ENCODE results near the gene ITGA3.

DNA sequence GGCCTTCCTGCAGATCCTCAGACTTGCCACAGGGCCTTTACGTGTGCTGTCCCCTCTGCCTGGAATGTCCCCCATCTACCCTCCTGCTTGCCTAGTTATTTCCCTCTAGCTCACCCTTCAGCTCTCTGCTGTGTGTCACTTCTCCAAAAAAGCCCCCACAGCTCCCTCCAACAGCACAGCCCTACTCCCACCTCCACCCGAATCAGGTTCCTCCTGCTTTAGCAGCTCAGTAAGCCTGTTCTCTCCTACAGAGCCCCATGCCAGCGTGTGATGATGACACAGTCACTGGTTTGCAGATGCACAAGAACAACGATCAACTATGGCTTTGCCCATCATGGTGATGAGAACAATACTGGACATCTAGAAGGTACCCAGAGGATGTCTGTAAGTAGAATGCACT is 81.1 kb downstream of the ITGA3 start:
- no peak for TF ChIP-seq KLF9 (CRISPR knock-in tag; IDR thresholded peaks at IDR 0.05; ENCODE audit: low read depth)
- TF ChIP-seq MXD4 (CRISPR knock-in tag; IDR thresholded peaks at IDR 0.05) = no peak
- TF ChIP-seq IRF2 (CRISPR knock-in tag; IDR thresholded peaks at IDR 0.05) = no peak
- no peak for TF ChIP-seq ZNF839 (CRISPR knock-in tag; IDR thresholded peaks at IDR 0.05; ENCODE audit: borderline replicate concordance)
- no peak for TF ChIP-seq EED (CRISPR knock-in tag; IDR thresholded peaks at IDR 0.05)
- TF ChIP-seq ZNF510 (CRISPR knock-in tag; IDR thresholded peaks at IDR 0.05; ENCODE audit: low read depth) = no peak
- TF ChIP-seq FOXK1 (CRISPR knock-in tag; IDR thresholded peaks at IDR 0.05; ENCODE audit: borderline replicate concordance, low read depth) = no peak
- TF ChIP-seq BRCA1 (CRISPR knock-in tag; IDR thresholded peaks at IDR 0.05) = no peak
- no peak for TF ChIP-seq ZBTB8A (CRISPR knock-in tag; IDR thresholded peaks at IDR 0.05; ENCODE audit: borderline replicate concordance, low read depth)
- no peak for TF ChIP-seq CREB1 (IDR thresholded peaks at IDR 0.05)
- TF ChIP-seq CREB1 (CRISPR knock-in tag; IDR thresholded peaks at IDR 0.05) = no peak
- no peak for TF ChIP-seq YY1 (IDR thresholded peaks at IDR 0.05; ENCODE audit: insufficient read depth, insufficient replicate concordance, low read depth, low read length)
- no peak for TF ChIP-seq POLR2A (IDR thresholded peaks at IDR 0.05; ENCODE audit: insufficient read depth in 1 of 2, low read depth in 2 of 2, low read length in 2 of 2)
- TF ChIP-seq, protein P1, sequence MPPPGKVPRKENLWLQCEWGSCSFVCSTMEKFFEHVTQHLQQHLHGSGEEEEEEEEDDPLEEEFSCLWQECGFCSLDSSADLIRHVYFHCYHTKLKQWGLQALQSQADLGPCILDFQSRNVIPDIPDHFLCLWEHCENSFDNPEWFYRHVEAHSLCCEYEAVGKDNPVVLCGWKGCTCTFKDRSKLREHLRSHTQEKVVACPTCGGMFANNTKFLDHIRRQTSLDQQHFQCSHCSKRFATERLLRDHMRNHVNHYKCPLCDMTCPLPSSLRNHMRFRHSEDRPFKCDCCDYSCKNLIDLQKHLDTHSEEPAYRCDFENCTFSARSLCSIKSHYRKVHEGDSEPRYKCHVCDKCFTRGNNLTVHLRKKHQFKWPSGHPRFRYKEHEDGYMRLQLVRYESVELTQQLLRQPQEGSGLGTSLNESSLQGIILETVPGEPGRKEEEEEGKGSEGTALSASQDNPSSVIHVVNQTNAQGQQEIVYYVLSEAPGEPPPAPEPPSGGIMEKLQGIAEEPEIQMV (CRISPR knock-in tag; IDR thresholded peaks at IDR 0.05; ENCODE audit: low read depth) = no peak
- no peak for TF ChIP-seq EP300 (IDR thresholded peaks at IDR 0.05; ENCODE audit: low read depth in 2 of 2, low read length in 2 of 2)
- TF ChIP-seq EP300 (CRISPR knock-in tag; IDR thresholded peaks at IDR 0.05; ENCODE audit: borderline replicate concordance) = no peak
